HG03095 (cell line): ENCODE measurements around the gene RNF169.
"Not testable (repeated sequence)": the region's sequence is repeated elsewhere in the genome, so short reads cannot be mapped to it uniquely, and the experiment has no call there.

ENCODE experiments used
- ATAC-seq: cut with Tn5 transposase; IDR thresholded peaks from one replicate; pipeline ENCODE4 v1.9.1; 2021; ENCODE audit warnings: moderate library complexity; ENCODE audit not compliant: unreplicated experiment

RNF169 gene

DNA sequence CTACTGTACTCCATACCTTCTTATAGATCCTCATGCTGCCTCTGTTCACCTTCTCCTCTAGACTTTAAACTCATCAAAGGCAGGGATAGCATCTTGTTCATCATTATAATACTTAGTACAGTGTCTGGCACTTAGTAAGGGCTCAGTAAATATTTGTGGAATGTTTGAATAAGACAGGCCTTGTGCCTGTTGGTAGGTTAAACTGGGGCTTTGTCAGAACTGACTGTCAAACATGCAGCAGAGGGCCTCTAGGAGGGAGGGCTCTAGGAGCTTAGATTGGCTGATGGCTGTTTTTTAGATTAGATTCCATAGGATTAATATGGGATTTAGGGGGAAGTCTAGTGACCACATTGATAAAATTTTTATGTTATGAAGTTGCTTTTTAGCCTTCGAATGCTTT, 70.8 kb downstream of the RNF169 start:
- no peak for ATAC-seq

GRCh38 chr11:74820763-74821162, 72.1 kb downstream of the RNF169 start:
- no peak for ATAC-seq

DNA sequence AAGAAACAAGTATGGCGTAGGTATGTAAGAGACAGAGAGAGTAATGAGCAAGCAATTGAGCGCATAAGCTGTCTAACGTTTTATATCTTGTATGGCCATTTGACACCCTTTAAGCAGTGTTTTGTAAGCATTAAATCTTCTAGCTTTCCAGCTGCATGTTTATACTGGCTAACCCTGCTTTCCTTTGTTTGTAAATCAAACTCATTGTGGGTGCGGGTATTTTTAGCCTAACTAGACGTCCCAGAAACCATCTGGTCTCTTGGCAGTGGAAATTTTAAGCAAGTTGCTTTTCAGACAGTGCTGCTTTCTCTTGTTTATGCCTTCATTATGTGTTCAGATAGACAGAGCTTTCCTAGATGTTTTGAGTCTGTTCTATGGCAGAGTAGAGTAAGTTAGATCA, 73.5 kb downstream of the RNF169 start:
- no peak for ATAC-seq

GRCh38 chr11:74824285-74824982, 75.8 kb downstream of the RNF169 start:
- no peak for ATAC-seq

DNA sequence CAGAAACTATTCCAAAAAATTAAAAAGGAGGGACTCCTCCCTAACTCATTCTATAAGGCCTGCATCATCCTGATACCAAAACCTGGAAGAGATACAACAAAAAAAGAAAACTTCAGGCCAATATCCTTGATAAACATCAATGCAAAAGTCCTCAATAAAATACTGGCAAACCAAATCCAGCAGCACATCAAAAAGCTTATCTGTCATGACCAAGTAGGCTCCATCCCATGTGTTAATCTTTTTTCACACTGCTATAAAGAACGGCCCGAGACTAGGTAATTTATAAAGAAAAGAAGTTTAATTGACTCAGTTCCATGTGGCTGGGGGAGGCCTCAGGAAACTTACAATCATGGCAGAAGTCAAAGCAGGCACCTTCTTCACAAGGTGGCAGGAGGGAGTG, 76.9 kb downstream of the RNF169 start:
- ATAC-seq: not testable (repeated sequence)

DNA sequence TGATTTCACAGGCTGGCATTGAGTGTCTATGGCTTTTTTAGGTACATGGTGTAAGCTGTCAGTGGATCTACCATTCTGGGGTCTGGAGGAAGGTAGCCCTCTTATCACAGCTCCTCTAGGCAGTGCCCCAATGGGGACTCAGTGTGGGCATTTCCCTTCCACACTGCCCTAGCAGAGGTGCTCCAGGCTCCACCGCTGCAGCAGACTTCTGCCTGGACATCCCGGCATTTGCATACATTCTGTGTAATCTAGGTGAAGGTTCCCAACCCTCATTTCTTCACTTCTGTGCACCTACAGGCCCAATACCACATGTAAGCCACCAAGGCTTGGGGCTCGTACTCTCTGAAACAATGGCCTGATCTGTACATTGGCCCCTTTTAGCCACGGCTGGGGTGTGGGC, 78.3 kb downstream of the RNF169 start:
- ATAC-seq: no peak

- no peak for ATAC-seq
Measured at GRCh38 chr11:74837191-74837590, 88.5 kb downstream of the RNF169 start.

- ATAC-seq: no peak
Measured at GRCh38 chr11:74838188-74838587, 89.5 kb downstream of the RNF169 start.

GRCh38 chr11:74839446-74839845, 90.8 kb downstream of the RNF169 start:
- no peak for ATAC-seq

- no peak for ATAC-seq
Measured at GRCh38 chr11:74839971-74840370, 91.3 kb downstream of the RNF169 start.

DNA sequence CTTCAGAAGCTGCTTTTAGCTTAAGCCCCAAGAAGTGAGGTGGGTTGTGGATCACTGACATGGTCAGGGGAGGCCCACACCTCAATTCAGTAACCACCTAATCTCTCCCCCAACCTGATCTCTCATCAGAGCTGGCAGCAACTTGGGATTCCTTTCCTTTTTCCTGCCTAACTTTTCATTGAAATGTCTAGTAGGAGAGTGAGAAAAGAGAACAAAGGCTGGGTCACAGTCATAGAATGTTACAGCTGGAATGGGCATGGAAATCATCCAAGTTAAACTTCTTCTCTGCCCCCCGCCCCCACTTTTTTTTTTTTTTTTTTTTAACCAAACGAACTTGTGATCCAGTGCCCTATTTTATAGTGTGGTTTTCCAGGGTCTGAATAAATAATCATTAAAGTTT, 91.8 kb downstream of the RNF169 start:
- ATAC-seq: no peak

DNA sequence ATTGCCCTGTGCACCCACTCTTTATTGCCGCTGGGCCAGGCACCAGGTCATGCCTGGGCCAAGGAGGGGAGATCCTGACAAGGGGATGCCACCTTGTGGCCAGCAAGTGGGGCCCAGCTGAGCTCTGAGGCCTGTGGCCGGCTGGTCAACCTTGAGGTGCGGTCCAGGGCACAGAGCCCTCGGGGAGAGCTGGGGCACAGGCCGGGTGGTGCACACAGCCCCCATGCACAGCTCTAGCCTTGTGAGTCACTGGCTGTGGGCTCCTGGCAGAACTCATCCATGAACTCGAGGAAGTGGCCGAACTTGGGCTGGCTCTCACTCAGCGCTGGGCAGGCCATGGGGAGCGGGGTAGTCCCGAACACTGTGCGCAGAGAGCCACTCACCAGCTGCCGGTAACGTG, 94.3 kb downstream of the RNF169 start:
- ATAC-seq: no peak

DNA sequence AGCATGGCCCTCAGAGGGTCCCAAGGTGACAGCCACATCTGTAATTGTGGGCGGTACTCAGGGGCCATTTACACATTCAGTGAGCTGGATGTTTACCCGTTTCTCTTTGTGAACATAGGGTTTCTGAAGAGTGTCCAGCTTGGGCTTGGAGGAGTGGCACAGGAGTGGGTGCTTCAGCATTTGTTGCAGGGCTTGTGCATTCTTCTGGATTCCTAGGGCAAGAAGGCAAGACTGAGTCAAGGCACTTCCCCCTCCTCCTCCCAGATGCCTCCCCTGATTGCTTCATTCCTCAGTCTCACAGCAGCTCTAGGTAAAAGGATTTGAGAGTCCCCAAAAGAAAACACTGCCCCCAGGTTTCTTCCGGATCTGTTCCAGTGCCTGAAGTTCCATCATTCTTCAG, 95.4 kb downstream of the RNF169 start:
- no peak for ATAC-seq

DNA sequence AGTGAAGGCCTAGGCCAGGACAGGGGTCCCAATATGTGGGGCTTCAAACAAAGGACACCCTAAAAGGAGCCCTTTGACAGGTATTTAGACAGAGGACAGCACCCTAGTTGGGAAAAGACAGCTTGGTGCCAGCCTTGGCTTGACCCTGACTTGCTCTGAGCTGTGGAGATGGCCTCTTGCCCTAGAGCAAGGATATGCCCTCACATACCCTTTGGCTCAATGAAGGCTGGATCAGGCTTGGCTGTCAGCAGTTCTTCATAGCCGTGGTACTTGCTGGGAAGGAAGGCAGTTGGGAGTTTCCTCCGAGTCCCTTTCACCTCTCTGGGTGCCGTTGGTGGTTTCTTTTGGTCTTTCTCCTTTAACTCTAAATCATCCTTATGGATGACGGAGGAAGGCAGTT, 96.2 kb downstream of the RNF169 start:
- no peak for ATAC-seq

DNA sequence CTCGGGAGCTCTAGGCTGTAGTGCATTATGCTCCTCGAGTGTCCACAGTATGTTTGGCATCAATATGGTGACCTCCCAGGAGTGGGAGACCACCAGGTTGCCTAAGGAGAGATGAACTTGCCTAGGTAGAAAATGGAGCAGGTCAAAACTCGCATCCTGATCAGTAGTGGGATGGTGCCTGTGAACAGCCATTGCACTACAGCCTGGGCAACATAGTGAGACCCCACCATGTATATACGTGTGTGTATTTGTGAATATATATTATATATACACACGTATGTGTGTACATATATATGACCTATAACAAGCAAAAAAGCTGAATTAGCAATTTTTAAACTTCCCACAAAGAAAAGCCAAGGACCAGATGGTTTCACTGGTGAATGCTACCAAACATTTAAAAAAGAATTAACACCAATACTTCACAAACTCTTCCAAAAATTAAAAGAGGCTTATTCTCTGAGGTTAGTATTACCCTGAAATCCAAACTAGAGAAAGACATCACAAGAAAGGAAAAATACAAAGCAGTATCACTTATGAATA, 97.4 kb downstream of the RNF169 start:
- no peak for ATAC-seq

DNA sequence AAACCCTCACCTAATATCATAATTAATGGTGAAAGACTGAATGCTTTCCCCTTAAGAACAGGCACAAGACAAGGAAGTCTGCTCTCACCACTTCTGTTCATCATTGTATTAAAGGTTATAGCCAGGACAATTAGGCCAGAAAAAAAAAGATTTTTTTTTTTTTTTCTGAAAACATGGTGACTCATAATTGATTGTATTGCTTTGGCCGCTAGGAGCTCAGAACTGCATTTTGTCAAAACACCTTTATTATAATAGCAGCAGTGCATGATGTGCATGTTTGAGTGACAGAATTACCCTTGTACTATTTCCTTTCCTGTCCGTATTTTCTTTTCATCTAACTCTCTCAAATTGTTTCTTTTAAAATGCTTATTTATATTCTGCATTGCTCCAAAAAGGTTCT, 98.1 kb downstream of the RNF169 start:
- ATAC-seq: no peak

GRCh38 chr11:74847395-74847794, 98.7 kb downstream of the RNF169 start:
- no peak for ATAC-seq

GRCh38 chr11:74847895-74848294, 99.2 kb downstream of the RNF169 start:
- ATAC-seq: no peak

DNA sequence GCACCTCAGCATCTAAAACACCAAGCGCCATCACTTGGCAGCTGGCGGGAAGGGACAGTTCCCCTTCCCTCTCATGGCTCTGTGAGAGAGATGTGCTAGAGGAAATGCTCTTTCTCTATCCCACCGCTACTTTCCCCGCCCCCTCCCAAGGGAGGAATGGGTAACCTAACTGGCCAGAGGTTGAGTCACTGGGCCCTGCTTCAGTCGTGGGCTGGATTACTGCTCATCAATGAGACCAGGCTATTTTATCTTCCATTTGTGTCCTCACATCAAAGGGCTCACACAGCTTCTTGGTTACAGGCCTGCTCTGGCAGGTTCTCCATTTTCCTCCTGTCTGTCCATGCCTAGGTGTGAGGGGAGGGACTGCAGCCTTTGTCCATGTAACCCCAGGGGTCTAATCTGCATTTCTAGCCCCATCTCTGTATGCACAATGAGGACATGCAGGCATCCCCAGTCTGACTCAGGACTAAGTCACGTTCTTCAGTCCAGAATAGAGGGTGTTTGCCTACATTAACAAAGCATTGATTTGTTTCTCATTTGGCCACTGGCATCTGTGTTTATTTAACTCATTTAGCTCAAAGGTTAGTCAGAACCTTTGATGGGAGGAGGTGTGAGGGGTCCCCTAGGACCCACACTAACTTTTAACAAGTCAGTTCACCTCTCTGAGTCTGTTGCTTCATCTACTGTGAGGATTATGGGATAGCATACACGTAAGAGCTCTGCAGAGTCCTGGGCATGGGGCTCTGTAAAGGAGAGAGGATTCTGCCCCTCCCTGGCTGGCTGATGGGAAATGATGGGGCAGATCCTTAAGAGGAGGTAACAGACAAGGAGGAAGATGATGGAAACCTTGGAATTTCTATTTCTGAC, 101.1 kb downstream of the RNF169 start:
- no peak for ATAC-seq

DNA sequence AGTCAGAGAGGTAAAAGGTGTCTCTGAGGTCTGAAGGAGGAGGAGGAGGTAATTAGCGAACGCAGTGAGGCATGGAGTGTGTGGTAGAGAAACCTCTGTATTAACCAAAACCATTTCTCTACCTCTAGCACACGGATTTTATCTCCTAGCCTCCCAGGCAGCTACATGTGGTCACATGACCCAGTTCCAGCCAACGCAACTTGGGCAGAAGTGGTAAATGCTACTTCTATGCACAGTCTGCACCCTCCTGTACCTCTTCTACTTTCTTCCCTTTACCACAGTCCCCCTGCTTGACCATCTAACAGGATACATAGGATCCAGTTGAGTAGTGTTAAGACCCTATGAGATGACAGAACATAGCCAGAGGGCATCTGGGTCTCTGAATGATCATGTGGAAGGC, 104.6 kb downstream of the RNF169 start:
- no peak for ATAC-seq

- no peak for ATAC-seq
Measured at GRCh38 chr11:74860743-74861142, 112.1 kb downstream of the RNF169 start.

GRCh38 chr11:74863410-74863809, 114.8 kb downstream of the RNF169 start:
- no peak for ATAC-seq
